Measurements from ENCODE around the gene SLIT1.

- TF ChIP-seq ZNF70 (CRISPR knock-in tag; IDR thresholded peaks at IDR 0.05) (no peak), PATZ1 (CRISPR knock-in tag; IDR thresholded peaks at IDR 0.05; ENCODE audit: borderline replicate concordance) (no peak), CSRNP3 (CRISPR knock-in tag; IDR thresholded peaks at IDR 0.05) (no peak), ESRRG (CRISPR knock-in tag; IDR thresholded peaks at IDR 0.05) (no peak), ZFP3 (CRISPR knock-in tag; IDR thresholded peaks at IDR 0.05) (no peak), ARNTL (CRISPR knock-in tag; IDR thresholded peaks at IDR 0.05; ENCODE audit: borderline replicate concordance, low read depth) (no peak), CREB5 (CRISPR knock-in tag; IDR thresholded peaks at IDR 0.05; ENCODE audit: low read depth) (no peak), ZFP30 (CRISPR knock-in tag; IDR thresholded peaks at IDR 0.05) (no peak), ISL1 (CRISPR knock-in tag; IDR thresholded peaks at IDR 0.05) (no peak), RARB (CRISPR knock-in tag; IDR thresholded peaks at IDR 0.05) (no peak), ZNF565 (CRISPR knock-in tag; conservative IDR thresholded peaks at IDR 0.05; ENCODE audit: low read depth) (no peak), BACH2 (CRISPR knock-in tag; IDR thresholded peaks at IDR 0.05; ENCODE audit: borderline replicate concordance) (no peak), OSR1 (CRISPR knock-in tag; IDR thresholded peaks at IDR 0.05) (no peak), GLIS3 (CRISPR knock-in tag; IDR thresholded peaks at IDR 0.05) (no peak)
Measured at GRCh38 chr10:97186911-97187310, 1.2 kb upstream of the SLIT1 start.
